Nephron (organoid): Measurements from ENCODE around the gene RYR3.

ENCODE experiments used
- H3K27ac Mint-ChIP-seq, 3 experiments: 2 replicates each; pipeline ENCODE4 v1.8.0; 2020; ENCODE audit warnings: mixed read lengths in 3 of 3, mild to moderate bottlenecking in 2 of 3, moderate library complexity in 1 of 3
- H3K27me3 Mint-ChIP-seq: 2 replicates; pipeline ENCODE4 v1.8.0; 2021; ENCODE audit warnings: low read depth, mild to moderate bottlenecking, moderate library complexity, mixed read lengths
- H3K36me3 Mint-ChIP-seq: 2 replicates; pipeline ENCODE4 v1.8.0; 2020; ENCODE audit warnings: low read depth, mixed read lengths
- H3K4me1 Mint-ChIP-seq: 2 replicates; pipeline ENCODE4 v1.8.0; 2020; ENCODE audit warnings: mixed read lengths
- H3K4me3 Mint-ChIP-seq, 3 experiments: 2 replicates each; pipeline ENCODE4 v1.8.0; 2020; ENCODE audit warnings: mild to moderate bottlenecking in 3 of 3, mixed read lengths in 3 of 3, moderate library complexity in 2 of 3
- H3K9me3 Mint-ChIP-seq: 2 replicates; pipeline ENCODE4 v1.8.0; 2020; ENCODE audit warnings: mixed read lengths
- TF ChIP-seq, protein P1 (sequence below), 3 experiments: fragments of 200-600 bp; sonication (generic); IDR thresholded peaks; one replicate each; pipeline ENCODE4 v1.5.0; 2021; ENCODE audit warnings: antibody characterized with exemption in 3 of 3; ENCODE audit not compliant: unreplicated experiment in 3 of 3

Gene RYR3

DNA sequence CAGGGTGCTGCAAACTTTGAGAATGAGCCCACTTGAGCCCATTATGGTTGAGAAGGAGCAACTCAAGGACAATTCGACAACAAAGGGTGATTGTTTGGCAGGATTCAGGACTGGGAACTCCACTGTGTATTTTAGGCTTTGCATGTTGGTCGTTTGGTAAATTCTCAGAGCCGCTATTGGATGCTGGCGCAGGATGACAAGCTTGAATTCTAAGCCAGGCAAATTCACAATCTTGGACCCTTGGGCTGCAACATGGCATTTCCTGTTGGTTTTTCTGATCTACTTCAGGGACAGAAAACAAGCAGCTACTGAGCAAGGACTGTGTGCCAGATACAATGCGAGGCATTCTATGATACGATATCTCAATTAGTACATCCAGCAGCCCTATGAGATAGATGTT is 82.8 kb downstream of the RYR3 start:
- Mint-ChIP-seq H3K9me3 (no peaks in the 10 kb centered on the region), H3K27ac (no peak overlapping the region), H3K27me3 (peaks cover 3% of the 10 kb centered on the region), H3K36me3 (no peaks in the 10 kb centered on the region), H3K4me1 (peaks cover 43% of the 10 kb centered on the region), H3K4me3 (no peak overlapping the region)
- TF ChIP-seq, protein P1, sequence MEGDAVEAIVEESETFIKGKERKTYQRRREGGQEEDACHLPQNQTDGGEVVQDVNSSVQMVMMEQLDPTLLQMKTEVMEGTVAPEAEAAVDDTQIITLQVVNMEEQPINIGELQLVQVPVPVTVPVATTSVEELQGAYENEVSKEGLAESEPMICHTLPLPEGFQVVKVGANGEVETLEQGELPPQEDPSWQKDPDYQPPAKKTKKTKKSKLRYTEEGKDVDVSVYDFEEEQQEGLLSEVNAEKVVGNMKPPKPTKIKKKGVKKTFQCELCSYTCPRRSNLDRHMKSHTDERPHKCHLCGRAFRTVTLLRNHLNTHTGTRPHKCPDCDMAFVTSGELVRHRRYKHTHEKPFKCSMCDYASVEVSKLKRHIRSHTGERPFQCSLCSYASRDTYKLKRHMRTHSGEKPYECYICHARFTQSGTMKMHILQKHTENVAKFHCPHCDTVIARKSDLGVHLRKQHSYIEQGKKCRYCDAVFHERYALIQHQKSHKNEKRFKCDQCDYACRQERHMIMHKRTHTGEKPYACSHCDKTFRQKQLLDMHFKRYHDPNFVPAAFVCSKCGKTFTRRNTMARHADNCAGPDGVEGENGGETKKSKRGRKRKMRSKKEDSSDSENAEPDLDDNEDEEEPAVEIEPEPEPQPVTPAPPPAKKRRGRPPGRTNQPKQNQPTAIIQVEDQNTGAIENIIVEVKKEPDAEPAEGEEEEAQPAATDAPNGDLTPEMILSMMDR (IDR thresholded peaks at IDR 0.05; ENCODE audit: unreplicated experiment in 3 of 3) = no peak

DNA sequence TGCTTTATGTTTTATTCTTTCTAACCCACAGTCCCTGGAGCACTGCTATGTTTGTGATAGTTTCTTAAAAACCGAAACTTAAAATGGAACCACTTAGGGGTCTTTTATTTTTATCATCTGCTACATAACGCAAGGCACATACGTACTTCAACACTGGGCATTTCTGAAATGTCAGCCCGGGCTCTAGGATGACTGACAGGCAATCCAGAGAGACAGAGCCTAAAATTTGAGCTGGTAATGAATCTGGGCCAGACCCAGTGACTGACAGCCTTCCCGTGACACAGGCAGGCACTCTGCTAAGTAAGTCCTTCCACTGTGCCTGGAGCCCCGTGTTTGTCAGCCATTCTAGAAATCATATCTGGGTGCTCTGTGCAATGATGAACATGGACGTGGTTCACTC is 84.6 kb downstream of the RYR3 start:
- peaks cover 43% of the 10 kb centered on the region for H3K4me1 Mint-ChIP-seq
- TF ChIP-seq, protein P1 (IDR thresholded peaks at IDR 0.05; ENCODE audit: unreplicated experiment in 3 of 3) = no peak
- H3K4me3 Mint-ChIP-seq = no peak overlapping the region
- peaks cover 4% of the 10 kb centered on the region for H3K27me3 Mint-ChIP-seq
- H3K27ac Mint-ChIP-seq = no peak overlapping the region
- no peaks in the 10 kb centered on the region for H3K9me3 Mint-ChIP-seq
- no peaks in the 10 kb centered on the region for H3K36me3 Mint-ChIP-seq

DNA sequence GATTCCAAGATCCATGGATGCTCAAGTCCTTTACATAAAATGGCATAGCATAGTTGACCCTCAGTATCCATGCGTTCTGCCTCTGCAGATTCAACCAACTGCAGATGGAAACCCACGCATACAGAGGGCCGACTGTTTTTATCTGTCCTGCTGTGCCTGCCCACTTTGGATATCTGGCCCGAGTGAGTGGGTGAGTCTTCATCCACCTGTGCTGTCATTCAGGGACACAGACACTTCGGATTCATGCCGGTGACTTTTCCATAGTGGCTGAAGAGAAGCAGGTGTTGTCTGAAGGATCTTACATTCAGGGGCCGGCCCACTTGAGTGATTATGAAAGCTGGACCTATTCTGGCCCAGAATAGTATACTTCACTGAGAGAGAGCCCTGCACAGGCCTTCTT is 85.1 kb downstream of the RYR3 start:
- no peaks in the 10 kb centered on the region for H3K36me3 Mint-ChIP-seq
- TF ChIP-seq, protein P1 (IDR thresholded peaks at IDR 0.05; ENCODE audit: unreplicated experiment in 3 of 3) = no peak
- H3K4me1 Mint-ChIP-seq = peaks cover 43% of the 10 kb centered on the region
- H3K27ac Mint-ChIP-seq = no peak overlapping the region
- H3K27me3 Mint-ChIP-seq = peaks cover 4% of the 10 kb centered on the region
- no peaks in the 10 kb centered on the region for H3K9me3 Mint-ChIP-seq
- H3K4me3 Mint-ChIP-seq = no peak overlapping the region

DNA sequence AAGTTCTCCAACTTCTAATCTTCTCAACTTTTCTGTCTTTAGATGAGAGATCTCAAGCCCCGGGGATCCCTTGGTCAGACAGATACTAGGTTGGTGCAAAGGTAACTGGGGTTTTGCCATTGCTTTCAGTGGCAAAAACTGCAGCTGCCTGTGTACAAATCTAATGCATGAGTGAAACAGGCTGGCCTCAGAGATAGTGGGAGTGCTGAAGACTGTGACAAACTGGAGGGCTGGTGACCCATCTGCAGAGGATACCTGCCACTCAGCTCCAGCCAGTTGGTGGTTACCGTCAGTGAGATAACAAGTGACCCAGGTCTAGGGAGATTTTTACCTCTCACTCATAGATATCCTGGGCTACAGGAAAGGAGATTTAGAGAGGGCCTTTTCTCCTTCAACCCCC is 85.7 kb downstream of the RYR3 start:
- H3K27me3 Mint-ChIP-seq = peaks cover 4% of the 10 kb centered on the region
- H3K9me3 Mint-ChIP-seq = no peaks in the 10 kb centered on the region
- H3K4me3 Mint-ChIP-seq = no peak overlapping the region
- peaks cover 43% of the 10 kb centered on the region for H3K4me1 Mint-ChIP-seq
- no peak overlapping the region for H3K27ac Mint-ChIP-seq
- TF ChIP-seq, protein P1 (IDR thresholded peaks at IDR 0.05; ENCODE audit: unreplicated experiment in 3 of 3) = no peak
- no peaks in the 10 kb centered on the region for H3K36me3 Mint-ChIP-seq

DNA sequence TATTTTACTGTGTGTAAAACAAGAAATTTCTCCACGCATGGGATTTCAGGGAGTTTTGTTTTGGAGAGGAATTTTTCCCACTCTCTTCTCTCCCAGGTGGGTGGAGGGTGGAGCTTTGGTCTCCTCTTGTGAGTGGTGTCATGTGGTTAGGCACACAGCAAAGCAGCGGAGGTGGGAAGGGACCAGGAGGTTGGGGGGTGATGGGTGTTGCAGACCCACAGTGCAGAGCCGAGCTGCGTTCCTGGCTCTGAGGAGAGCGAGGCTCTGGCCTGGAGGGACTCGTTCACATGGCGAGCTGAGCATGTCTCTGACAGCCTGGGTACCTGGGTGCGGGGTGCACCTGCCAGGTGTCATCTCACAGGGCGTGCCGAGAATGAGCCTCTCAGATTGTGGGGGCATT is 87.8 kb downstream of the RYR3 start:
- Mint-ChIP-seq H3K27me3 (peaks cover 4% of the 10 kb centered on the region), H3K4me1 (peaks cover 47% of the 10 kb centered on the region), H3K4me3 (no peak overlapping the region), H3K36me3 (no peaks in the 10 kb centered on the region), H3K27ac (no peak overlapping the region), H3K9me3 (no peaks in the 10 kb centered on the region)
- TF ChIP-seq, protein P1 (IDR thresholded peaks at IDR 0.05; ENCODE audit: unreplicated experiment in 3 of 3) = no peak

DNA sequence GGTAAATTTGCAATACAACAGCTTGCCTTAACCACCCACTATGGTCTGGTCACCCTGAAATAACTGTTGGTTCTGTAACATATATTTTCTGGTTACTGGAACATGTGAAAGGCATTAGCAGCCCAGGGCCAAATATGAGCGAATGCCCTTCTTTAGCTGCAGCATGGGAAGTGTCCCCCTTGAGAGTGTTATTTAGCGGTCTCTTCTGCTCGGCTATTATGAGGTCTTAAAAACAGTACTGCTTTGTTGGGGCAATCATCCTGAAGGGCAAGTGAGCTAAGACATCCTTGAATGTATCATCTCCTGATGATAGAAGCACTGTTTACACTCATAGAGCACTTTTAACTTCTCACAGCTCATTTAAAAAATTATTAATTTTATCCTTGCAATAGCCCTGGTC is 90.2 kb downstream of the RYR3 start:
- H3K4me1 Mint-ChIP-seq = peaks cover 30% of the 10 kb centered on the region
- peaks cover 4% of the 10 kb centered on the region for H3K27me3 Mint-ChIP-seq
- H3K4me3 Mint-ChIP-seq = no peak overlapping the region
- no peak overlapping the region for H3K27ac Mint-ChIP-seq
- H3K9me3 Mint-ChIP-seq = no peaks in the 10 kb centered on the region
- no peaks in the 10 kb centered on the region for H3K36me3 Mint-ChIP-seq
- TF ChIP-seq, protein P1 (IDR thresholded peaks at IDR 0.05; ENCODE audit: unreplicated experiment in 3 of 3) = no peak
